Stomach (tissue), 9 donors: ENCODE measurements around the gene MARCHF6. TPM values are rescaled to one million over a fixed set of nuclear protein-coding genes. Genes with fewer than 3 reads are reported as not detected.
"Not testable (repeated sequence)": the region's sequence is repeated elsewhere in the genome, so short reads cannot be mapped to it uniquely, and the experiment has no call there.

Source experiments
- DNase-seq, 2 donors: peaks; one replicate each; pipeline versions ENCODE4 v3.0.0 to v3.0.0-alpha.2; 2013 to 2019
- H3K27ac ChIP-seq, 5 donors: fragments of 200-600 bp in 4 of 5; sonication (generic) in 4 of 5; one replicate each; pipeline ENCODE4 v1.5.1; 2013 to 2019; ENCODE audit warnings: mild to moderate bottlenecking in 1 of 5, moderate library complexity in 1 of 5
- H3K27me3 ChIP-seq, 3 donors: fragments of 200-600 bp; sonication (generic); one replicate each; pipeline ENCODE4 v1.5.1; 2017 to 2019; ENCODE audit warnings: mixed run types in 1 of 3
- H3K36me3 ChIP-seq, 4 donors: fragments of 200-600 bp; sonication (generic); 1 replicate in 3 of 4; 2 replicates in 1 of 4; pipeline ENCODE4 v1.5.1; 2016 to 2019
- H3K4me1 ChIP-seq, 4 donors: fragments of 200-600 bp; sonication (generic); one replicate each; pipeline ENCODE4 v1.5.1; 2016 to 2019
- H3K4me3 ChIP-seq, 4 donors: fragments of 200-600 bp; sonication (generic) in 3 of 4; one replicate each; pipeline ENCODE4 v1.5.1; 2016 to 2019; ENCODE audit warnings: mild to moderate bottlenecking in 1 of 4
- H3K9me3 ChIP-seq, 4 donors: fragments of 200-600 bp; sonication (generic); one replicate each; pipeline ENCODE4 v1.5.1; 2016 to 2019
- EP300 ChIP-seq: sonication (generic); formaldehyde crosslinking; IDR thresholded peaks from one replicate; pipeline ENCODE4 v1.6.1; 2017; ENCODE audit warnings: antibody characterized with exemption
- POLR2A ChIP-seq, 4 donors: fragments of 450-650 bp; IDR thresholded peaks; one replicate each; pipeline ENCODE4 v1.6.1; 2016; ENCODE audit warnings: antibody characterized with exemption in 4 of 4, control low read depth in 2 of 4, mild to moderate bottlenecking in 1 of 4, moderate library complexity in 1 of 4
- POLR2AphosphoS5 ChIP-seq, 3 donors: sonication (generic); formaldehyde crosslinking; IDR thresholded peaks; one replicate each; pipeline ENCODE4 v1.6.1; 2016; ENCODE audit warnings: antibody characterized with exemption in 3 of 3
- WGBS, 5 donors: extraction: QIAGEN DNeasy Blood & Tissue Kit in 3 of 5; methylation state at CpG; one replicate each; pipeline versions ENCODE4 v1.1.5 to v1.1.7; 2013 to 2018; 5-methylcytosine and 5-hydroxymethylcytosine counted together
- intact Hi-C: fragments of 100-400 bp; cut with DNase I; formaldehyde crosslinking; loops from one replicate; pipeline ENCODE4 v1.15.1; 2023; ENCODE audit warnings: low total_unique reads
- polyA plus RNA-seq, 3 donors: library from polyadenylated mRNA; stranded (reverse); fragments of 200-250 nt; gene quantifications; one replicate each; pipeline ENCODE4 v1.2.3, GENCODE V29; 2013
- total RNA-seq, 5 donors: library from RNA; depleted of rRNA; stranded (reverse); fragments of >200 nt; gene quantifications; one replicate each; pipeline versions ENCODE4 v1.1.0 to v1.2.3, GENCODE V29; 2014 to 2016
- TF ChIP-seq, protein P1 (sequence below), 7 experiments: fragments of 450-650 bp in 4 of 7; fragments of 200-600 bp in 3 of 7; sonication (generic) in 3 of 7; IDR thresholded peaks; one replicate each; pipeline ENCODE4 v1.5.1; 2016 to 2019; ENCODE audit warnings: antibody characterized with exemption in 7 of 7, control low read depth in 2 of 7, mild to moderate bottlenecking in 1 of 7
- donor health status: healthy with polysubstance abuse.
- donor health status: Bipolar disorder and iron deficiency.
- donor health status: healthy.

The MARCHF6 gene
- total and polyA plus RNA-seq, 8 donors, result 11.8 to 384 (median 83.9) TPM

DNA sequence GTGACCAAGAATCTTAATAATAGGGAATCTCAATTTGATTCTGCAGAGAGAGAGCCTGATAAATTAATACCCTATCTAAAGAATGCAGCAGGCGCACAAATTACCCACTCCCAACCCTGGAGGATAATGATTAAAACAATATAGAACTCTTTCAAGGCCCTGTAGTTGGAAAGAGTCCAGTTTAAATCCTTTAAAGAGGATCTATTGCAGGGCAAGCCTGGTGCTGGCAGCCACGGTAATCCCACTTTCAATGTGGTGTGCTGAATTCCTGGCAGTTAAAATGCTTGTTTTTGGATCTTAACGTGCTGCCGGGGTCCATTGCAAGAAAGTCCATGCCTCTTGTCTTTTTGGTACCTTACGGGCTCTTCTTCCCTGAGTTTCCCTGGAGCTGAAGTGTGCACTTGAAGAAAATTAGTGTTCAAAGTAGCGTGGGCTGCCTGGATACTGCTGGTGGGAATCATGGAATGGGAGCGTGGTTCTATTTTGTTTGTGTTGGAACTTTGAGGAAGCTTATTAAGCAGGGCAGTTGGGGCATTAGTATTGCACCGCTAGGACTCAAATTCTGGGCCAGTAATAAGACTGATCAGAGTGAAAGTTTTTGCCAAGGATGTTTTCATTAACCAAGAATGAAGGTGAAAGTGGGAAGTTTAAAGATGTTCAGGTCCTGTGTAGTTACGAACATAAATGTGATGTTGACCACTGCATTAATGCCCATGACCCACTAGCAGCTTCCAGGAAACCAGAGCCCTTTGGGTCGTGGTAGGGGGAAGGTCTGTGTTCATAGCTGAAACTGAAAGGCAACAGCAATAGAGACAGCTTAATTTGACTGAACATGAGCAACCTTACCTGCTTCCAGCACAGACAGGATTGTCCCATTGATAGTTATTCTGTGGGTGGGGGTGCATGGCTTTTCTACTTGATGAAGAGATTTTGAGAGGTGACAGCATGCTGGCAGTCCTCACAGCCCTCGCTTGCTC, 20.8 kb downstream of the MARCHF6 start:
- no peak overlapping the region for H3K4me3 ChIP-seq
- TF ChIP-seq EP300 (no peak), POLR2AphosphoS5 (IDR thresholded peaks at IDR 0.05) (no peak), POLR2A (IDR thresholded peaks at IDR 0.05) (no peak)
- TF ChIP-seq, protein P1, sequence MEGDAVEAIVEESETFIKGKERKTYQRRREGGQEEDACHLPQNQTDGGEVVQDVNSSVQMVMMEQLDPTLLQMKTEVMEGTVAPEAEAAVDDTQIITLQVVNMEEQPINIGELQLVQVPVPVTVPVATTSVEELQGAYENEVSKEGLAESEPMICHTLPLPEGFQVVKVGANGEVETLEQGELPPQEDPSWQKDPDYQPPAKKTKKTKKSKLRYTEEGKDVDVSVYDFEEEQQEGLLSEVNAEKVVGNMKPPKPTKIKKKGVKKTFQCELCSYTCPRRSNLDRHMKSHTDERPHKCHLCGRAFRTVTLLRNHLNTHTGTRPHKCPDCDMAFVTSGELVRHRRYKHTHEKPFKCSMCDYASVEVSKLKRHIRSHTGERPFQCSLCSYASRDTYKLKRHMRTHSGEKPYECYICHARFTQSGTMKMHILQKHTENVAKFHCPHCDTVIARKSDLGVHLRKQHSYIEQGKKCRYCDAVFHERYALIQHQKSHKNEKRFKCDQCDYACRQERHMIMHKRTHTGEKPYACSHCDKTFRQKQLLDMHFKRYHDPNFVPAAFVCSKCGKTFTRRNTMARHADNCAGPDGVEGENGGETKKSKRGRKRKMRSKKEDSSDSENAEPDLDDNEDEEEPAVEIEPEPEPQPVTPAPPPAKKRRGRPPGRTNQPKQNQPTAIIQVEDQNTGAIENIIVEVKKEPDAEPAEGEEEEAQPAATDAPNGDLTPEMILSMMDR (IDR thresholded peaks at IDR 0.05), result no peak
- intact Hi-C loops, result no loop called here
- H3K4me1 ChIP-seq, result peaks cover 31 to 87% (median 56%) of the 10 kb centered on the region in 4 donors
- H3K36me3 ChIP-seq, result peaks cover 0 to 19% (median 17%) of the 10 kb centered on the region in 4 donors
- DNase-seq, result no peak
- H3K9me3 ChIP-seq, result no peaks in the 10 kb centered on the region
- no peaks in the 10 kb centered on the region for H3K27me3 ChIP-seq
- 63 to 85% (median 79%) methylated on average over 11 of the region's 11 CpGs for WGBS, 5 donors
- no peak overlapping the region for H3K27ac ChIP-seq

GRCh38 chr5:10375146-10375545, 21.7 kb downstream of the MARCHF6 start:
- WGBS, 5 donors, result 97 to 98% (median 98%) methylated on average over 8 to 29 of the region's 29 CpGs; no CpG with 5 or more reads in 1 of the 5 donors

GRCh38 chr5:10376544-10376943, 23.0 kb downstream of the MARCHF6 start:
- H3K4me1 ChIP-seq, result peaks cover 23 to 82% (median 45%) of the 10 kb centered on the region in 4 donors
- H3K27ac ChIP-seq, result no peak overlapping the region
- no peak overlapping the region for H3K4me3 ChIP-seq
- peaks cover 0 to 33% (median 27%) of the 10 kb centered on the region in 4 donors for H3K36me3 ChIP-seq
- WGBS, 5 donors, result 76 to 95% (median 83%) methylated on average over 11 of the region's 11 CpGs
- no peaks in the 10 kb centered on the region for H3K27me3 ChIP-seq
- intact Hi-C loops, result no loop called here
- no peak for DNase-seq
- no peak for TF ChIP-seq POLR2A (IDR thresholded peaks at IDR 0.05)
- no peak for TF ChIP-seq POLR2AphosphoS5 (IDR thresholded peaks at IDR 0.05)
- TF ChIP-seq, protein P1 (IDR thresholded peaks at IDR 0.05), result no peak
- no peak for TF ChIP-seq EP300
- no peaks in the 10 kb centered on the region for H3K9me3 ChIP-seq

More at GRCh38 chr5:10375146-10375545, 21.7 kb downstream of the MARCHF6 start:
- peaks cover 0 to 25% (median 23%) of the 10 kb centered on the region in 4 donors for H3K36me3 ChIP-seq
- peaks cover 31 to 86% (median 55%) of the 10 kb centered on the region in 4 donors for H3K4me1 ChIP-seq
- H3K27ac ChIP-seq, H3K9me3 ChIP-seq, DNase-seq, H3K27me3 ChIP-seq, H3K4me3 ChIP-seq, intact Hi-C loops: not testable (repeated sequence)

GRCh38 chr5:10377081-10377480, 23.6 kb downstream of the MARCHF6 start:
- H3K36me3 ChIP-seq, result peaks cover 0 to 39% (median 32%) of the 10 kb centered on the region in 4 donors
- no peaks in the 10 kb centered on the region for H3K9me3 ChIP-seq
- intact Hi-C loops, result no loop called here
- H3K4me1 ChIP-seq, result peaks cover 18 to 80% (median 44%) of the 10 kb centered on the region in 4 donors
- WGBS, 5 donors, result 79 to 89% (median 85%) methylated on average over 5 of the region's 5 CpGs
- TF ChIP-seq POLR2A (IDR thresholded peaks at IDR 0.05) (no peak), EP300 (no peak), POLR2AphosphoS5 (IDR thresholded peaks at IDR 0.05) (no peak)
- TF ChIP-seq, protein P1 (IDR thresholded peaks at IDR 0.05), result no peak
- no peak overlapping the region for H3K4me3 ChIP-seq
- H3K27ac ChIP-seq, result no peak overlapping the region
- no peak for DNase-seq
- H3K27me3 ChIP-seq, result no peaks in the 10 kb centered on the region
